B cell (primary cell): Measurements from ENCODE around the gene HERC2. TPM values are rescaled to one million over a fixed set of nuclear protein-coding genes. Genes with fewer than 3 reads are reported as not detected.

Source experiments
- ATAC-seq: fragments of 200-7000 bp; cut with Tn5 transposase; one replicate; pipeline ENCODE4 v1.10.0; 2021; ENCODE audit warnings: low read depth, mild to moderate bottlenecking, moderate number of reproducible peaks, moderate library complexity
- CTCF ChIA-PET: fragments of 350-600 bp; sonication (Branson Sonifier 250); formaldehyde crosslinking; loops from one replicate; lab custom pipeline; 2021; ENCODE audit warnings: antibody characterized with exemption, inconsistent platforms; lab: Charles Lee
- POLR2A ChIA-PET: fragments of 350-600 bp; sonication (Branson Sonifier 250); formaldehyde crosslinking; loops from one replicate; lab custom pipeline; 2021; ENCODE audit warnings: antibody characterized with exemption; lab: Charles Lee
- DNase-seq: peaks from one replicate; pipeline ENCODE4 v3.0.0; 2013
- H2AFZ ChIP-seq: 2 replicates; pipeline ENCODE4 v1.6.1; 2012; ENCODE audit warnings: mild to moderate bottlenecking, low read depth, low read length; ENCODE audit not compliant: insufficient read depth, poor library complexity, severe bottlenecking
- H3K27ac ChIP-seq, 2 donors: 1 replicate in 1 of 2; 2 replicates in 1 of 2; pipeline ENCODE4 v1.5.1; 2012 to 2013; ENCODE audit warnings: low read length in 2 of 2, mild to moderate bottlenecking in 2 of 2, moderate library complexity in 1 of 2
- H3K27me3 ChIP-seq, 4 experiments: fragments of 200-600 bp in 1 of 4; sonication (generic) in 1 of 4; replicated peaks in 1 of 4; 1 replicate in 2 of 4; 2 replicates in 2 of 4; pipeline versions ENCODE4 v1.6.1 to v1.7.0; 2013 to 2016; ENCODE audit warnings: low read length in 3 of 4, mild to moderate bottlenecking in 2 of 4, mixed read lengths in 1 of 4, moderate library complexity in 1 of 4; ENCODE audit not compliant: insufficient read depth in 4 of 4, control insufficient read depth in 3 of 4; ENCODE audit errors: control extremely low read depth in 1 of 4
- H3K36me3 ChIP-seq, 2 experiments: replicated peaks in 1 of 2; 1 replicate in 1 of 2; 2 replicates in 1 of 2; pipeline versions ENCODE4 v1.6.1 to v1.7.1; 2013; ENCODE audit warnings: low read length in 1 of 2; ENCODE audit not compliant: insufficient read depth in 2 of 2, control insufficient read depth in 1 of 2; ENCODE audit errors: control extremely low read depth in 1 of 2, extremely low read depth in 1 of 2
- H3K4me1 ChIP-seq, 2 donors: fragments of 200-600 bp in 1 of 2; sonication (generic) in 1 of 2; 1 replicate in 1 of 2; 2 replicates in 1 of 2; pipeline versions ENCODE4 v1.5.1 to v1.6.1; 2013 to 2017; ENCODE audit warnings: low read length in 2 of 2; ENCODE audit not compliant: control insufficient read depth in 2 of 2, insufficient read depth in 2 of 2
- H3K4me2 ChIP-seq: replicated peaks from 2 replicates; pipeline ENCODE3; 2012; ENCODE audit warnings: mild to moderate bottlenecking, low read depth, low read length; ENCODE audit not compliant: poor library complexity, severe bottlenecking
- H3K4me3 ChIP-seq, 5 experiments: fragments of 200-600 bp in 1 of 5; sonication (generic) in 1 of 5; 1 replicate in 3 of 5; 2 replicates in 2 of 5; pipeline versions ENCODE4 v1.5.1 to v1.7.0; 2011 to 2016; ENCODE audit warnings: low read length in 4 of 5, mild to moderate bottlenecking in 4 of 5, low read depth in 2 of 5, control low read depth in 1 of 5, moderate library complexity in 1 of 5; ENCODE audit not compliant: insufficient read depth in 1 of 5; ENCODE audit errors: control extremely low read depth in 1 of 5, extremely low read depth in 1 of 5
- H3K79me2 ChIP-seq: fragments of 200-600 bp; sonication (generic); one replicate; pipeline ENCODE4 v1.6.0; 2016; ENCODE audit warnings: low read length; ENCODE audit not compliant: control insufficient read depth, insufficient read depth
- H3K9ac ChIP-seq: fragments of 200-600 bp; sonication (generic); 2 replicates; pipeline ENCODE4 v1.6.1; 2017; ENCODE audit warnings: mild to moderate bottlenecking, low read length, moderate library complexity
- H3K9me3 ChIP-seq, 3 donors: one replicate each; pipeline versions ENCODE4 v1.6.1 to v1.7.1; 2013; ENCODE audit warnings: low read length in 2 of 3; ENCODE audit not compliant: control insufficient read depth in 2 of 3, insufficient read depth in 1 of 3; ENCODE audit errors: control extremely low read depth in 1 of 3
- H4K20me1 ChIP-seq: 2 replicates; pipeline ENCODE4 v1.6.0; 2012; ENCODE audit warnings: mild to moderate bottlenecking, low read length; ENCODE audit not compliant: insufficient read depth, control insufficient read depth, poor library complexity, severe bottlenecking
- H3K27ac Mint-ChIP-seq: one replicate; pipeline ENCODE4 v1.8.0; 2021; ENCODE audit warnings: mixed read lengths
- H3K27me3 Mint-ChIP-seq: one replicate; pipeline ENCODE4 v1.8.0; 2021; ENCODE audit warnings: mixed read lengths
- H3K4me1 Mint-ChIP-seq: one replicate; pipeline ENCODE4 v1.8.0; 2021; ENCODE audit warnings: mixed read lengths
- H3K4me3 Mint-ChIP-seq: one replicate; pipeline ENCODE4 v1.8.0; 2021; ENCODE audit warnings: mixed read lengths
- H3K9me3 Mint-ChIP-seq: one replicate; pipeline ENCODE4 v1.8.0; 2022; ENCODE audit warnings: mixed read lengths; ENCODE audit not compliant: insufficient read depth
- CTCF ChIP-seq: fragments of 200-600 bp; IDR thresholded peaks from one replicate; pipeline ENCODE4 v1.8.0; 2022; ENCODE audit warnings: antibody characterized with exemption, mild to moderate bottlenecking
- EZH2 ChIP-seq: IDR thresholded peaks from 2 replicates; pipeline ENCODE4 v1.6.1; 2012; ENCODE audit warnings: borderline replicate concordance, low read depth, mild to moderate bottlenecking, moderate library complexity, low read length; ENCODE audit not compliant: insufficient read depth, poor library complexity, severe bottlenecking
- WGBS: methylation state at CpG from one replicate; pipeline ENCODE4 v1.1.5; 2013; ENCODE audit warnings: missing lambda C conversion rate; ENCODE audit not compliant: insufficient coverage; 5-methylcytosine and 5-hydroxymethylcytosine counted together
- intact Hi-C: fragments of 100-400 bp; cut with micrococcal nuclease; formaldehyde crosslinking; loops from one replicate; pipeline ENCODE4 v1.10.0; 2022
- polyA plus RNA-seq: library from polyadenylated mRNA; depleted of rRNA; stranded (reverse); fragments of >200 nt; gene quantifications from 2 replicates; pipeline ENCODE4 v1.2.3, GENCODE V29; 2012
- total RNA-seq, 2 donors: library from RNA; stranded (reverse); fragments of 120-200 nt in 1 of 2; gene quantifications; 1 replicate in 1 of 2; 2 replicates in 1 of 2; pipeline versions ENCODE4 v1.2.3 to v1.2.4, GENCODE V29; 2013 to 2022

Gene HERC2
- total and polyA plus RNA-seq, 2 donors (not counting 1 experiment from before 2014, with no cell fraction given) = 31.0 to 52.7 TPM

- DNase-seq (no peak), ATAC-seq (no peak)
- Mint-ChIP-seq H3K27ac (no peak overlapping the region), H3K4me1 (peaks cover under 1% of the 10 kb centered on the region), H3K9me3 (no peaks in the 10 kb centered on the region), H3K4me3 (no peak overlapping the region), H3K27me3 (peaks cover under 1% of the 10 kb centered on the region)
- H3K4me1 ChIP-seq = no peaks in the 10 kb centered on the region
- H3K27ac ChIP-seq = no peak overlapping the region
- H3K4me3 ChIP-seq = no peak overlapping the region
- TF ChIP-seq EZH2 (no peak), CTCF (no peak)
- H3K36me3 ChIP-seq = peaks cover 0 to 45% of the 10 kb centered on the region in 2 experiments
- over 99% methylated on average over 23 of the region's 26 CpGs for WGBS
- CTCF ChIA-PET = no interaction called here
- intact Hi-C loops = no loop called here
- POLR2A ChIA-PET = no interaction called here
- no peak overlapping the region for H2AFZ ChIP-seq
- no peaks in the 10 kb centered on the region for H3K9me3 ChIP-seq
- no peaks in the 10 kb centered on the region for H3K79me2 ChIP-seq
- no peak overlapping the region for H3K9ac ChIP-seq
- H3K27me3 ChIP-seq = peaks cover 0 to 1% (median under 1%) of the 10 kb centered on the region in 4 experiments
- no peaks in the 10 kb centered on the region for H4K20me1 ChIP-seq
- no peak overlapping the region for H3K4me2 ChIP-seq
Observed at GRCh38 chr15:28112962-28113361, 209.0 kb downstream of the HERC2 start.

- 98% methylated on average over 19 of the region's 20 CpGs for WGBS
- Mint-ChIP-seq H3K4me1 (peaks cover 4% of the 10 kb centered on the region), H3K27me3 (peaks cover 5% of the 10 kb centered on the region), H3K4me3 (no peak overlapping the region), H3K9me3 (no peaks in the 10 kb centered on the region), H3K27ac (no peak overlapping the region)
- no peak for DNase-seq
- Histone ChIP-seq H3K4me2 (no peak overlapping the region), H3K27ac (no peak overlapping the region), H3K79me2 (no peaks in the 10 kb centered on the region), H3K27me3 (peaks cover 0 to 9% (median 4%) of the 10 kb centered on the region in 4 experiments), H3K9me3 (no peaks in the 10 kb centered on the region), H3K4me1 (peaks cover 6% of the 10 kb centered on the region in 2 donors), H3K4me3 (no peak overlapping the region), H4K20me1 (no peaks in the 10 kb centered on the region), H2AFZ (no peak overlapping the region), H3K36me3 (peaks cover 0 to 41% of the 10 kb centered on the region in 2 experiments), H3K9ac (no peak overlapping the region)
- no peak for TF ChIP-seq EZH2
- TF ChIP-seq CTCF = no peak
- POLR2A ChIA-PET = no interaction called here
- ATAC-seq = no peak
- intact Hi-C loops = no loop called here
- CTCF ChIA-PET = no interaction called here
Observed at GRCh38 chr15:28112101-28112760, 209.7 kb downstream of the HERC2 start.
